ENCODE results near the gene ABCB11. TPM values are rescaled to one million over a fixed set of nuclear protein-coding genes. Genes with fewer than 3 reads are reported as not detected.

Gene ABCB11
- total RNA-seq, 1 donor = not detected

DNA sequence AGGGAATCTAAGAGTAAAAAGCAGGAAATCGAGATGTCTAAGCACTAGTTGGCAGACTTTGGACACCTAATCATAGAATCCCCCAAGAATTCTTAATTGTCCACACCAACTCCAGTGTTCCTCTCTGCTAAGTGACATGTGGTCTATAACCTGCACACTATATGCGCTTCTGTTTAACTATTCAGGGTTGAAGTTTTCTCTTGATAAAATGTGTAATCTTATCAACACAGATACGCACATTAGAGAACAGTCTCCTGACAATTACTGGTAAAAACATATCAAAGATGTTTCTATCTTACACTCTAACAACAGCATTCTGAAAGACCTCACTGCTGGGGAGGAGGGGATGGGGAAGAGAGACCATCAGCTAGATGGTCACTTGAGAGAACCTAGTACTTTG lies 3.9 kb downstream of the ABCB11 start:
- no peaks in the 10 kb centered on the region for H3K27me3 ChIP-seq (ENCODE audit: insufficient read depth, low read length)
- no peak overlapping the region for H3K27ac ChIP-seq (ENCODE audit: low read depth, low read length)
- H3K4me1 ChIP-seq (ENCODE audit: insufficient read depth, low read length) = no peaks in the 10 kb centered on the region
- TF ChIP-seq CTCF (IDR thresholded peaks at IDR 0.05; ENCODE audit: extremely low read depth, low read depth, low read length) = no peak
- no peak for DNase-seq (ENCODE audit: insufficient read length, low spot score, missing footprints)
- H3K9me3 ChIP-seq (ENCODE audit: low read depth, low read length) = no peaks in the 10 kb centered on the region
- H3K36me3 ChIP-seq (ENCODE audit: insufficient read depth, low read length) = no peaks in the 10 kb centered on the region
- H3K4me3 ChIP-seq (ENCODE audit: insufficient read depth, low read length) = no peak overlapping the region
- no peak overlapping the region for H3K4me2 ChIP-seq (ENCODE audit: insufficient read depth, low read length)
- no peaks in the 10 kb centered on the region for H3K79me2 ChIP-seq (ENCODE audit: insufficient read depth, low read length)
- no peaks in the 10 kb centered on the region for H4K20me1 ChIP-seq (ENCODE audit: insufficient read depth, low read length)
- H2AFZ ChIP-seq (ENCODE audit: low read length) = no peak overlapping the region

GRCh38 chr2:169026056-169026455 lies 5.1 kb downstream of the ABCB11 start:
- H3K79me2 ChIP-seq (ENCODE audit: insufficient read depth, low read length) = no peaks in the 10 kb centered on the region
- DNase-seq (ENCODE audit: insufficient read length, low spot score, missing footprints) = no peak
- no peak for TF ChIP-seq CTCF (IDR thresholded peaks at IDR 0.05; ENCODE audit: extremely low read depth, low read depth, low read length)
- no peak overlapping the region for H3K4me2 ChIP-seq (ENCODE audit: insufficient read depth, low read length)
- no peaks in the 10 kb centered on the region for H3K4me1 ChIP-seq (ENCODE audit: insufficient read depth, low read length)
- H2AFZ ChIP-seq (ENCODE audit: low read length) = no peak overlapping the region
- no peak overlapping the region for H3K27ac ChIP-seq (ENCODE audit: low read depth, low read length)
- no peaks in the 10 kb centered on the region for H4K20me1 ChIP-seq (ENCODE audit: insufficient read depth, low read length)
- no peaks in the 10 kb centered on the region for H3K9me3 ChIP-seq (ENCODE audit: low read depth, low read length)
- no peaks in the 10 kb centered on the region for H3K36me3 ChIP-seq (ENCODE audit: insufficient read depth, low read length)
- no peak overlapping the region for H3K4me3 ChIP-seq (ENCODE audit: insufficient read depth, low read length)
- H3K27me3 ChIP-seq (ENCODE audit: insufficient read depth, low read length) = no peaks in the 10 kb centered on the region

DNA sequence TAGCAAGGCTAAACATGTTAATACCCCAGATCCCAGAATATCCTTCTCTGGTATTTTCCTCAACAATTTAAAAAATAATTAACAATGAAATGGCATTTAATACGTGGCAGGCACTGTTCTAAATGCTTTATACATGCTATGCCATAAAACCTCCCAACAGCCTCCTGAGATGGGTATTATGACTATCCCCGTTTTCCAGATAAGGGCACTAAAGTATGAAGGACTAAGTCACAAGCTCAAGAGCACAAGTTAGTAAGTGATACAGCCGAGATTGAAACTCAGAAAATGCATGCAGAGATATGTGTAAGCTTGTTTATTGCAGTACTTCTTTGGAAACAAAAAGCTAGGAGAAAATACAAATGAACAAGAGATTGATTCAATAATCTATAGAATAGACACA lies 8.0 kb downstream of the ABCB11 start:
- H2AFZ ChIP-seq (ENCODE audit: low read length) = no peak overlapping the region
- no peak for DNase-seq (ENCODE audit: insufficient read length, low spot score, missing footprints)
- no peak for TF ChIP-seq CTCF (IDR thresholded peaks at IDR 0.05; ENCODE audit: extremely low read depth, low read depth, low read length)
- H3K4me3 ChIP-seq (ENCODE audit: insufficient read depth, low read length) = no peak overlapping the region
- no peak overlapping the region for H3K27ac ChIP-seq (ENCODE audit: low read depth, low read length)
- no peaks in the 10 kb centered on the region for H3K79me2 ChIP-seq (ENCODE audit: insufficient read depth, low read length)
- H3K9me3 ChIP-seq (ENCODE audit: low read depth, low read length) = no peaks in the 10 kb centered on the region
- H4K20me1 ChIP-seq (ENCODE audit: insufficient read depth, low read length) = no peaks in the 10 kb centered on the region
- H3K4me1 ChIP-seq (ENCODE audit: insufficient read depth, low read length) = no peaks in the 10 kb centered on the region
- H3K36me3 ChIP-seq (ENCODE audit: insufficient read depth, low read length) = no peaks in the 10 kb centered on the region
- H3K27me3 ChIP-seq (ENCODE audit: insufficient read depth, low read length) = no peaks in the 10 kb centered on the region
- H3K4me2 ChIP-seq (ENCODE audit: insufficient read depth, low read length) = no peak overlapping the region

DNA sequence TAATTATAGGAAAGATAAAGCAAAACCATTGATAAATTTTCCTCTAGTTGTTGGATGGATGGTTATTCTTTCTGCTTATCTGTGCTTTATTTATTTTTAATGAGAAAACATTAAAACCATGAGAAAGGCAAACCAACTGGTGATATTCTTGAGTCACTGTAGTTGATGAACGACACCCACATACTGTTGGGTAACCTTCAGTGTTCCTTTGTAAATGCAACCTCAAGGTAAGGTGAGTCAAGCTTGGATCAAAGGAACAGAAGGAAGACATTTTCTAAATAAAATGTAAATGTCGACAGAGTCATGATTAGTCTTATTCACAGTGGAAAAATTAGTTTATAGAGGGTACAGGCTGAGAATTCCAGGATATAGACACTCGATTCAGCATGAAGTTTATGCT lies 12.7 kb downstream of the ABCB11 start:
- no peaks in the 10 kb centered on the region for H3K36me3 ChIP-seq (ENCODE audit: insufficient read depth, low read length)
- no peak overlapping the region for H2AFZ ChIP-seq (ENCODE audit: low read length)
- peaks cover under 1% of the 10 kb centered on the region for H3K4me1 ChIP-seq (ENCODE audit: insufficient read depth, low read length)
- no peaks in the 10 kb centered on the region for H4K20me1 ChIP-seq (ENCODE audit: insufficient read depth, low read length)
- no peak overlapping the region for H3K4me3 ChIP-seq (ENCODE audit: insufficient read depth, low read length)
- no peak overlapping the region for H3K4me2 ChIP-seq (ENCODE audit: insufficient read depth, low read length)
- DNase-seq (ENCODE audit: insufficient read length, low spot score, missing footprints) = no peak
- no peaks in the 10 kb centered on the region for H3K79me2 ChIP-seq (ENCODE audit: insufficient read depth, low read length)
- TF ChIP-seq CTCF (IDR thresholded peaks at IDR 0.05; ENCODE audit: extremely low read depth, low read depth, low read length) = no peak
- no peak overlapping the region for H3K27ac ChIP-seq (ENCODE audit: low read depth, low read length)
- H3K9me3 ChIP-seq (ENCODE audit: low read depth, low read length) = no peaks in the 10 kb centered on the region
- no peaks in the 10 kb centered on the region for H3K27me3 ChIP-seq (ENCODE audit: insufficient read depth, low read length)
